ENCODE data around the gene DDB1. TPM values are rescaled to one million over a fixed set of nuclear protein-coding genes. Genes with fewer than 3 reads are reported as not detected.

DDB1 gene
- total RNA-seq, 1 experiment from 2014 or later = 172 TPM

- TF ChIP-seq, protein P1, sequence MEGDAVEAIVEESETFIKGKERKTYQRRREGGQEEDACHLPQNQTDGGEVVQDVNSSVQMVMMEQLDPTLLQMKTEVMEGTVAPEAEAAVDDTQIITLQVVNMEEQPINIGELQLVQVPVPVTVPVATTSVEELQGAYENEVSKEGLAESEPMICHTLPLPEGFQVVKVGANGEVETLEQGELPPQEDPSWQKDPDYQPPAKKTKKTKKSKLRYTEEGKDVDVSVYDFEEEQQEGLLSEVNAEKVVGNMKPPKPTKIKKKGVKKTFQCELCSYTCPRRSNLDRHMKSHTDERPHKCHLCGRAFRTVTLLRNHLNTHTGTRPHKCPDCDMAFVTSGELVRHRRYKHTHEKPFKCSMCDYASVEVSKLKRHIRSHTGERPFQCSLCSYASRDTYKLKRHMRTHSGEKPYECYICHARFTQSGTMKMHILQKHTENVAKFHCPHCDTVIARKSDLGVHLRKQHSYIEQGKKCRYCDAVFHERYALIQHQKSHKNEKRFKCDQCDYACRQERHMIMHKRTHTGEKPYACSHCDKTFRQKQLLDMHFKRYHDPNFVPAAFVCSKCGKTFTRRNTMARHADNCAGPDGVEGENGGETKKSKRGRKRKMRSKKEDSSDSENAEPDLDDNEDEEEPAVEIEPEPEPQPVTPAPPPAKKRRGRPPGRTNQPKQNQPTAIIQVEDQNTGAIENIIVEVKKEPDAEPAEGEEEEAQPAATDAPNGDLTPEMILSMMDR (IDR thresholded peaks at IDR 0.05; ENCODE audit: unreplicated experiment) = no peak
- H3K27ac Mint-ChIP-seq (ENCODE audit: low read depth, unreplicated experiment) = peak overlapping the region; percentile 86
- no peaks in the 10 kb centered on the region for H3K9me3 Mint-ChIP-seq (ENCODE audit: unreplicated experiment)
- ChIA-PET CTCF (interaction anchor here (0.6 to 1.0 kb wide), 2 partner anchors 41 to 43 kb away, joined by 3 to 5 read pairs; no protein-coding TSS in a partner anchor), POLR2A (interaction anchor here (1.7 to 15.7 kb wide), 4 partner anchors 12 to 46 kb away, joined by 7 to 429 read pairs (median 118); partner anchors contain the start of genes CYB561A3, DDB1, TKFC and TMEM138)
- no peak for DNase-seq (ENCODE audit: unreplicated experiment)
- intact Hi-C loops (cut with micrococcal nuclease) = loop anchor here (1.0 kb wide), 1 partner anchor 15 kb away; the partner anchor contains the start of gene TMEM138
- H3K4me3 Mint-ChIP-seq (ENCODE audit: unreplicated experiment) = no peak overlapping the region
- no TSS peak for BruUV-seq (replicated peaks)
- peaks cover 6% of the 10 kb centered on the region for H3K36me3 Mint-ChIP-seq (ENCODE audit: insufficient read depth, unreplicated experiment)
- peaks cover 13% of the 10 kb centered on the region for H3K4me1 Mint-ChIP-seq (ENCODE audit: insufficient read depth, unreplicated experiment)
- H3K27me3 Mint-ChIP-seq (ENCODE audit: insufficient read depth, unreplicated experiment) = no peaks in the 10 kb centered on the region
Measured at GRCh38 chr11:61377461-61378160, 44.7 kb upstream of the DDB1 start.

DNA sequence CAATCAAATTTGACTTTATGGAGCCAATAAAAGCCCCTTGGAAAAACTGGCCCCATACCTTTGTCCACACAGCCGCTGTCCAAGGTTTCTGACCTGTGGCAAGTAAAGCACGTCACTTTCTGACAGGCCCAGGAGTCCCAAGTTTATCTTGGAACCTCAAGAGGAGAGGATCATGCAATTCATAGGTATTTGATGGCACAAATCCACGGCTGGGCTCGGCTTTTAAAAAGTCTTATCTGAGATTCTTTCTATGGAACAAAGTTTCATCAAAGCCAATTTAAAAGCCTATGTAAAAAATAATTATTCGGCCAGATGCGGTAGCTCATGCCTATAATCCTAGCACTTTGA is 42.8 kb upstream of the DDB1 start:
- TF ChIP-seq, protein P1 (IDR thresholded peaks at IDR 0.05; ENCODE audit: unreplicated experiment) = no peak
- Mint-ChIP-seq H3K9me3 (ENCODE audit: unreplicated experiment) (no peaks in the 10 kb centered on the region), H3K27me3 (ENCODE audit: insufficient read depth, unreplicated experiment) (no peaks in the 10 kb centered on the region), H3K4me3 (ENCODE audit: unreplicated experiment) (no peak overlapping the region), H3K27ac (ENCODE audit: low read depth, unreplicated experiment) (no peak overlapping the region), H3K4me1 (ENCODE audit: insufficient read depth, unreplicated experiment) (peaks cover 13% of the 10 kb centered on the region), H3K36me3 (ENCODE audit: insufficient read depth, unreplicated experiment) (peaks cover 12% of the 10 kb centered on the region)
- intact Hi-C loops (cut with micrococcal nuclease) = no loop called here
- ChIA-PET POLR2A (interaction anchor here (0.7 to 15.7 kb wide), 7 partner anchors 9 to 54 kb away, joined by 3 to 429 read pairs (median 7); partner anchors contain the start of genes CYB561A3 and TMEM138), CTCF (interaction anchor here (0.6 to 3.2 kb wide), 5 partner anchors 10 to 263 kb away, joined by 3 to 24 read pairs (median 3); no protein-coding TSS in a partner anchor)
- BruUV-seq (replicated peaks) = no TSS peak
- no peak for DNase-seq (ENCODE audit: unreplicated experiment)

DNA sequence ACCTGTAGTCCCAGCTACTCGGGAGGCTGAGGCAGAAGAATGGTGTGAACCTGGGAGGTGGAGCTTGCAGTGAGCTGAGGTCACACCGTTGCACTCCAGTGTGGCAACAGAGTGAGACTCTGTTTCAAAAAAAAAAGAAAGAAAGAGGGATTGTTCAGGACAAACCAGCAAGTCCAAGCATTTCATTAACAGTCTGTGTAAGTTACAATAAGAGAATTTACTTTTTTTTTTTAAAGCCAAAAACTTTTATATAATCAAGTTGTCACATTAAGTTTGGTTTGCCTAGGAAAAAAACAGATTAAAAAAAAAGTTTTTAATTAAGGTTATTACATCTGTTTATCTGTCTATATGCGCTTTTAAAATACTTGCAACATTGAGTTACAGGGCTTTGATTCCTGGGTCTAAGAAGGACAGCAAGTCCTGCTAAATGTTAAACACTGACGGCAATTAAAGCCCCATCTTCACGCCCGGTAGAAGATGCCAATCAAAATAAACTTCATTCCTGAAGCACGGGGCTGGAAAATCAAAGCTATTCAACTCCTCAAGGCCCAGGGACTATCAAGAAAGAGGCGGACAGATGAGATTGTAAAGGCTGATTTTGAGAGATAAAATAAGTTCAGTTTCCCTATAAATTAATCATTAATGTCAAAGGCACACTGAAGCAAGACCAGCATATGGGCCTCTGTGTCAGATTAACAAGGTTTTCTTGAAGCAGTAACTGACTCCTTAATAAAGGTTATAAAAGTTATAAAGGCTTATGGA is 39.9 kb upstream of the DDB1 start:
- DNase-seq (ENCODE audit: unreplicated experiment) = no peak
- POLR2A ChIA-PET = interaction anchor here (0.6 to 13.7 kb wide), 3 partner anchors 9 to 469 kb away, joined by 3 to 429 read pairs (median 66); partner anchors contain the start of genes CYB561A3 and TMEM138
- TF ChIP-seq, protein P1 (IDR thresholded peaks at IDR 0.05; ENCODE audit: unreplicated experiment) = no peak
- Mint-ChIP-seq H3K27ac (ENCODE audit: low read depth, unreplicated experiment) (no peak overlapping the region), H3K4me1 (ENCODE audit: insufficient read depth, unreplicated experiment) (peaks cover 24% of the 10 kb centered on the region), H3K4me3 (ENCODE audit: unreplicated experiment) (no peak overlapping the region), H3K9me3 (ENCODE audit: unreplicated experiment) (no peaks in the 10 kb centered on the region), H3K36me3 (ENCODE audit: insufficient read depth, unreplicated experiment) (peaks cover 40% of the 10 kb centered on the region), H3K27me3 (ENCODE audit: insufficient read depth, unreplicated experiment) (no peaks in the 10 kb centered on the region)
- no TSS peak for BruUV-seq (replicated peaks)
- intact Hi-C loops (cut with micrococcal nuclease) = no loop called here
- CTCF ChIA-PET = interaction anchor here (22.4 kb wide), 1 partner anchor 11 kb away, joined by 294 read pairs; no protein-coding TSS in a partner anchor
